D721Med (cell line): ENCODE results near the gene TFAP2B.

Source experiments
- DNase-seq: peaks from one replicate; pipeline ENCODE4 v3.0.0; 2011; ENCODE audit warnings: low spot score; ENCODE audit not compliant: insufficient read length
- FAIRE-seq: peaks from 2 replicates; lab custom pipeline; 2011; peaks lifted over from hg19 to GRCh38; lab: Jason Lieb, UNC
- TF ChIP-seq, protein P1 (sequence below): IDR thresholded peaks from 2 replicates; pipeline ENCODE4 v1.5.1; 2012; ENCODE audit warnings: mild to moderate bottlenecking, control low read depth; ENCODE audit not compliant: insufficient read depth; ENCODE audit errors: missing control alignments

The TFAP2B gene

DNA sequence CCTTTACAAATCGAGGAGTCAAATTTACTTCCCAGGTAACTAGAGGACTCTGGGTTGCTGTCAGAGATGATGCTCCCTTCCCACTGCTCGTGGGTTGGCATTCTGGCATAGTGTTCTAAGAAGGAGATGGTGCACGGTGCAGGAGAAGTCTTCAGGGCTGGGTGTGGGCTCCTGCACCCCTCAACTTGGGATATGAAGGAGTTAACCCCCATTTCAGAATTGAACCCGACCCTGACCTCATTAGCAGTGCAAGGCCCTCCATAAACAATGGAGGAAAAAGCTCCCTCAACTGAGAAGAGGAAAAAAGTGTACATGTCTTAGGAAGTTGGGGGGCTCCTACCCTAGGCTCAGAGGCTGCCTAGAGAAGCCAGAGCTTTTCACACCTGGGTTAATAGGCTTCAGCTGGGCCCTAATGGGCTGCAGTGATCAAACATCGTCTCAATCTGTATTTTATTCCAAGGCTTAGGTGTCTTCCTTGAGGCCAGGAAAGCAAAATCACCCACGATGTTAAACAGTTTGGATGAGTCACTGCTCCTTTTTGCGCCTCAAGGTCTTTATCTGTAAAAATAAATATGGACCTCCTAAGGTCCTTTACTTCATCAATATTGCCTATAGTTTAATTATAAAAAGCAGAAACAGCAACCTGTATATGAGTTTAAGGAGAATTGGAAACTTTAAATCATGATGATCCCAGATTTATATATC, 29.4 kb downstream of the TFAP2B start:
- no peak for DNase-seq
- FAIRE-seq, result no peak

DNA sequence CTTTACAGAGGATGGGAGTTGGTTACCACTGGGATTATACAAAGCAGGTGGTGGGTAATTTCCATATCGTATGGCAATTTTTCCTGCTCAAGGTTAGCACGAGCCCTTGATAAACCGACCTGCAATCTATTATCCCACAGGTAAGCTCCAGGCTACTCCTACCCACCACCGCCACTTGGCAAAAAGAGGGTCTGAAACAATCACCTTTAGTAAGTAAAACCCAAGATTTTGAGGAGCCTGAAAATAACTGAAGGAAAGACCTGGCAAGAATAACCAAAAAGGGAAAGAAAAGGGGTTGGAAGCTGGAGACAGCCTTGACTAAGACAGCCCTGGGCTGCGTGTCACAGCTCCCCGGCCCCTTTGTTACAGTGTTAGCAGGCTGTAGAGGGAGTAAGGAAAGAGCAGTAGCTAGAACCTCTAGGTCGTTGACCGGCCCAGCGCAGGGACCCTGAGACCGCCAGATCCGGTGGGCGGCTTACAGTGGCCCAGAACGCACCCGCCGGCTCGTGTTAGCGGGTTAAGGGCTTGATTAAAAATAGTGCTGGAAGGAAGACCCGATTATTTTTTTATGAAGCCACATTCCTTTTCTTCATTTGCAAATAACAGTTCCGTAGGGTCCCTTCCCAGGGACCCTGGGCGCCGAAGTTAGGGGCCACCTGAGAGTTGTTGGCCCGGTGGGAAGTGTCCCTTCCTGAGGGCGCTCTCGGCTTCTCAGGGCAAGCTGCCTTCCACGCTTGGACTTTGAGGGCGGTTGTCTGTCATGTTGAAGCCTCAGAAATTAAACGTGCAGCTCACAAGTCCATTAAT, 30.5 kb downstream of the TFAP2B start:
- FAIRE-seq, result no peak
- TF ChIP-seq, protein P1, sequence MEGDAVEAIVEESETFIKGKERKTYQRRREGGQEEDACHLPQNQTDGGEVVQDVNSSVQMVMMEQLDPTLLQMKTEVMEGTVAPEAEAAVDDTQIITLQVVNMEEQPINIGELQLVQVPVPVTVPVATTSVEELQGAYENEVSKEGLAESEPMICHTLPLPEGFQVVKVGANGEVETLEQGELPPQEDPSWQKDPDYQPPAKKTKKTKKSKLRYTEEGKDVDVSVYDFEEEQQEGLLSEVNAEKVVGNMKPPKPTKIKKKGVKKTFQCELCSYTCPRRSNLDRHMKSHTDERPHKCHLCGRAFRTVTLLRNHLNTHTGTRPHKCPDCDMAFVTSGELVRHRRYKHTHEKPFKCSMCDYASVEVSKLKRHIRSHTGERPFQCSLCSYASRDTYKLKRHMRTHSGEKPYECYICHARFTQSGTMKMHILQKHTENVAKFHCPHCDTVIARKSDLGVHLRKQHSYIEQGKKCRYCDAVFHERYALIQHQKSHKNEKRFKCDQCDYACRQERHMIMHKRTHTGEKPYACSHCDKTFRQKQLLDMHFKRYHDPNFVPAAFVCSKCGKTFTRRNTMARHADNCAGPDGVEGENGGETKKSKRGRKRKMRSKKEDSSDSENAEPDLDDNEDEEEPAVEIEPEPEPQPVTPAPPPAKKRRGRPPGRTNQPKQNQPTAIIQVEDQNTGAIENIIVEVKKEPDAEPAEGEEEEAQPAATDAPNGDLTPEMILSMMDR, result no peak
- DNase-seq, result no peak

More for the DNA sequence above, 29.4 kb downstream of the TFAP2B start:
- TF ChIP-seq, protein P1, result no peak

DNA sequence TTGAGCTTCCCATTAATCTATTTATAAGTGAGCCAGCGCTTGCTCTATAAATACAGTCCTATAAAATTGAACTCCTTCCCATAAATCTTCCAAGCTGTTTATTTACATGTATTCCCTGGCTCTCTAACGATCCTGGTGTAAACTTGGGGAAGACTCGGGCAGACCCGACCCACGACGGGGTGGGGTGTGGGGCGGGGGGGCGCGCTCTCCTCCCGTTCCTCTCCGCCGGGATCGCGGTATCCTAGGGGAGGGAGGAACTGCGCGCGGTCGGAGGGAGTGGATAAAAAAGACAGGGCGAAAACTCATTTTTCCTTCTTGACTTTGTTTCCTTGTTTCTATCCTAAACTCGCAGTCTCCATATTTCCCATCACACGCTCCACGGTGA, 31.1 kb downstream of the TFAP2B start:
- TF ChIP-seq, protein P1, result no peak
- FAIRE-seq, result no peak

DNA sequence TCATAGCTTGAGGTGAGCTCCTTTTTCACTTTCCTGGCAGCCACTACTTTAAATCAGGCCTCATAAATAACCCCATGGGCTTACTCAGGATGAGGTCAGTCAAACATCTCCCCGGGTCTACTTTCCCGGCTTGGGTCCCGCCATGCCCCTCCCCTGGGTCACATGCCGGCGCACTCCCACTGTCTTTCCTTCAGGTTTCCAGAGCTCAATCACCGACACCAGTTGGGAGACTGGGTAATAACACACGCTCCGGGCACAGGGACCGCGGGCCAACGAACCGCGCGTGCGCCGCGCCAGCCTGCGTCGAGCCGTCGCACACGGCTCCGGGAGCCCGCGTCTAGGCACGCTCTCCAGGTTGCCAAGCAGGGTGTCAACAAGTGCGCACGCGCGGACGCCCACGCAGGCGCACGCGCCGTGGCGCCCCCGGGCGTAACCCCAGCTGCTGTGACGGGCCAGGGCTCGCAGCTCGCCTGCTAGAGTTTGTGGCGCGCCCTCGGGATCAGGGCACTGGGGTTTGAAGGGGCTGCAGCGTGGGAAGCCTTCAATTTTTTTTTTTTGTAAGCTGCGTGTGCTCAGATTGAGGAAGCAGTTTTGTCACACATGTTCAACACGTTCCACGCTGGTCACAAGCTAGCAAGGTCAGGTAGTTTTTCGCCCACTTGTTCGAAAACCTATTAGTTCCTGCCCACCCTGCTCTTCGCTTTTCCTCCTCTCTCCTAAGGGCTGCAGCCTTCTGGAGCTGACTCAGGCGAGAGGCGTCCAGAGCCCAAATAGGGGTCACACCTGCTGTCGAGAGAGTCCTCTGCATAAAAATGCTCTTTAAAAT, 31.8 kb downstream of the TFAP2B start:
- DNase-seq (no peak), FAIRE-seq (no peak)
- TF ChIP-seq, protein P1, result no peak

More for the DNA sequence above, 31.1 kb downstream of the TFAP2B start:
- DNase-seq, result no peak

DNA sequence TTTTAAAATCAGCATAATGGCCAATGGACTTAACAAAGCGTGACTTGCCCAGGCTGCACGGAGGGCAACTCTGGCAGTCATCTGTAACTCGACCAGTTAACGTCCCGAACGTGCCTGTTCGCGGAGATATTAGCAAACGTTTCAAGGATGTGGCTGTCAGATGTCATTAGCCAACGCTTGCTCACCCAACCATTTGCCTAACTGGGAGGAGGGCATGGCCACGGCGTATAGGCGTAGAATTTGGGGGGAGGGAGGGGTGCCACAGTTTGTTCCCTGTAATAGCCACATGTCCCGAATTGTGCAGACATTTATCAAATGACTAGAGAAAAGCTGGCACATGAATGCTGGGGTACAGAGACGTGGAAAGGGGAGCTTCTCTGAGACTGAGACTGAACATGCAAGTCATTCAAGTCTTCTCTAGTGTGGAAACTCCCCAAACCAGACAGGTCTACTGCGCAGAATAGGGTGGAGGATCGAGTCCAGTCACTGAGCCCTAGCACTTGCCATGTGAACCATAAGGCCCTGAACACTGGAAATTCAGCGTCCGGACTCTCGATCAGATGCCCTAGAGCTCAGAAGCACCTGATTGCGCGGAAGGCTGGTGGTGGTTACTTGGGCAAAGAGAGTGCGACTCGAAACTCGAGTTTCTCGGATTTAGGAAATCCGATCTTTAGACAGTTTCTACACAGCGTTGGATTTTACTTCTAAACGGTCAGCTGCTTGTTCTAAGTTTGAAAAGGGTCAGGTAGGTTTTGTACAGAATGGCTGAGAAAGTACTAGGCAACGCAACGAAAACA, 32.6 kb downstream of the TFAP2B start:
- FAIRE-seq (no peak), DNase-seq (no peak)
- TF ChIP-seq, protein P1, result no peak

DNA sequence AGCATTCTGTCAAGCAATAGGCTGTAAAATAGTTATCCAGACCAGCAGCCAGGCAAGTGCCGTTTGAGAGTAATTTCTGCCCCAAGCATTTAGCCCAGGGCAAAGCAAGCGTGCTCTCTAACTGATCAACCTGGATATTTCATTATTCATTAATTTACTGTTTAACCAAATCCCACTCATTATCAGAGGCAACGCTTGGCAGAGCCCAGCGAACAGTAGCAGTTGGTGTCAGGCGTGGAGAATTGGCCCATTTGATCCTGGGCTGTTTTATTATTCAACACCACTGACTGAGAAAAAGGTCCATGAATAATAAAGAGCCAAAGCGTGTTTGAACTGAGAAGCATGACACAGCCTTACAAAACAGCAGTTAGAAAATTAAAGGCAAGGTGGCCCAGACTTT, 35.3 kb downstream of the TFAP2B start:
- DNase-seq (no peak), FAIRE-seq (no peak)
- TF ChIP-seq, protein P1, result no peak
